IMR-90 (cell line): ENCODE data around the gene OR51A4.

ENCODE experiments used
- CEBPB ChIP-seq: IDR thresholded peaks from 2 replicates; pipeline ENCODE4 v1.6.1; 2012; ENCODE audit warnings: low read depth, low read length, improper control_type of control experiment
- CTCF ChIP-seq: conservative IDR thresholded peaks from 2 replicates; pipeline ENCODE4 v1.5.1; 2012; ENCODE audit warnings: mild to moderate bottlenecking, low read depth, low read length, improper control_type of control experiment
- FOS ChIP-seq: fragments of 150-350 bp; IDR thresholded peaks from 2 replicates; pipeline ENCODE4 v1.6.1; 2016; ENCODE audit warnings: low read depth, low read length
- MXI1 ChIP-seq: IDR thresholded peaks from 2 replicates; pipeline ENCODE4 v1.6.1; 2012; ENCODE audit warnings: low read depth, mild to moderate bottlenecking, low read length, moderate library complexity, borderline replicate concordance
- NFE2L2 ChIP-seq: fragments of 150-350 bp; IDR thresholded peaks from 2 replicates; pipeline ENCODE4 v1.6.1; 2016; ENCODE audit warnings: low read depth, mild to moderate bottlenecking, low read length
- POLR2A ChIP-seq: IDR thresholded peaks from 2 replicates; pipeline ENCODE4 v1.6.1; 2012; ENCODE audit warnings: mild to moderate bottlenecking, low read depth, low read length
- SMC3 ChIP-seq: fragments of 150-350 bp; IDR thresholded peaks from 2 replicates; pipeline ENCODE4 v1.6.1; 2016; ENCODE audit warnings: low read depth, mild to moderate bottlenecking, antibody characterized with exemption, low read length, moderate library complexity
- TF ChIP-seq, protein P1 (sequence below): fragments of 150-350 bp; IDR thresholded peaks from 2 replicates; pipeline ENCODE4 v1.6.1; 2016; ENCODE audit warnings: low read depth, mild to moderate bottlenecking, low read length, moderate library complexity, borderline replicate concordance

GRCh38 chr11:4916581-4916980 is 30.8 kb downstream of the OR51A4 start:
- no peak for TF ChIP-seq CTCF
- TF ChIP-seq POLR2A = no peak
- TF ChIP-seq FOS = no peak
- TF ChIP-seq SMC3 = no peak
- TF ChIP-seq, protein P1, sequence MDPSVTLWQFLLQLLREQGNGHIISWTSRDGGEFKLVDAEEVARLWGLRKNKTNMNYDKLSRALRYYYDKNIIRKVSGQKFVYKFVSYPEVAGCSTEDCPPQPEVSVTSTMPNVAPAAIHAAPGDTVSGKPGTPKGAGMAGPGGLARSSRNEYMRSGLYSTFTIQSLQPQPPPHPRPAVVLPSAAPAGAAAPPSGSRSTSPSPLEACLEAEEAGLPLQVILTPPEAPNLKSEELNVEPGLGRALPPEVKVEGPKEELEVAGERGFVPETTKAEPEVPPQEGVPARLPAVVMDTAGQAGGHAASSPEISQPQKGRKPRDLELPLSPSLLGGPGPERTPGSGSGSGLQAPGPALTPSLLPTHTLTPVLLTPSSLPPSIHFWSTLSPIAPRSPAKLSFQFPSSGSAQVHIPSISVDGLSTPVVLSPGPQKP = no peak
- TF ChIP-seq MXI1 = no peak
- no peak for TF ChIP-seq CEBPB
- TF ChIP-seq NFE2L2 = no peak
